Liver (tissue), 3 donors: ENCODE measurements around the gene ZIC1.

Experiments
- HNF4A ChIP-seq, 2 donors: conservative IDR thresholded peaks; 2 replicates each; pipeline ENCODE4 v1.6.1; 2016; ENCODE audit warnings: antibody characterized with exemption in 2 of 2, mild to moderate bottlenecking in 2 of 2
- JUND ChIP-seq, 2 donors: IDR thresholded peaks; 2 replicates each; pipeline ENCODE4 v1.6.1; 2016; ENCODE audit warnings: antibody characterized with exemption in 2 of 2
- MAX ChIP-seq: IDR thresholded peaks from 2 replicates; pipeline ENCODE4 v1.6.1; 2016; ENCODE audit warnings: antibody characterized with exemption
- NR2F2 ChIP-seq: IDR thresholded peaks from 2 replicates; pipeline ENCODE4 v1.6.1; 2016; ENCODE audit warnings: antibody characterized with exemption
- RAD21 ChIP-seq, 2 donors: IDR thresholded peaks; 2 replicates each; pipeline ENCODE4 v1.6.1; 2016; ENCODE audit warnings: antibody characterized with exemption in 2 of 2, mild to moderate bottlenecking in 2 of 2
- TAF1 ChIP-seq: conservative IDR thresholded peaks from 2 replicates; pipeline ENCODE4 v1.6.1; 2016; ENCODE audit warnings: antibody characterized with exemption, mild to moderate bottlenecking
- TF ChIP-seq, protein P1 (sequence below): fragments of 150-350 bp; IDR thresholded peaks from 2 replicates; pipeline ENCODE4 v1.5.1; 2017; ENCODE audit warnings: improper control_type of control experiment, low read depth, low read length; ENCODE audit not compliant: missing input control
- TF ChIP-seq, protein P2 (sequence below): IDR thresholded peaks from 2 replicates; pipeline ENCODE4 v1.6.1; 2016; ENCODE audit warnings: antibody characterized with exemption
- donor health status: healthy.
- donor health status: healthy.

- TF ChIP-seq, protein P1, sequence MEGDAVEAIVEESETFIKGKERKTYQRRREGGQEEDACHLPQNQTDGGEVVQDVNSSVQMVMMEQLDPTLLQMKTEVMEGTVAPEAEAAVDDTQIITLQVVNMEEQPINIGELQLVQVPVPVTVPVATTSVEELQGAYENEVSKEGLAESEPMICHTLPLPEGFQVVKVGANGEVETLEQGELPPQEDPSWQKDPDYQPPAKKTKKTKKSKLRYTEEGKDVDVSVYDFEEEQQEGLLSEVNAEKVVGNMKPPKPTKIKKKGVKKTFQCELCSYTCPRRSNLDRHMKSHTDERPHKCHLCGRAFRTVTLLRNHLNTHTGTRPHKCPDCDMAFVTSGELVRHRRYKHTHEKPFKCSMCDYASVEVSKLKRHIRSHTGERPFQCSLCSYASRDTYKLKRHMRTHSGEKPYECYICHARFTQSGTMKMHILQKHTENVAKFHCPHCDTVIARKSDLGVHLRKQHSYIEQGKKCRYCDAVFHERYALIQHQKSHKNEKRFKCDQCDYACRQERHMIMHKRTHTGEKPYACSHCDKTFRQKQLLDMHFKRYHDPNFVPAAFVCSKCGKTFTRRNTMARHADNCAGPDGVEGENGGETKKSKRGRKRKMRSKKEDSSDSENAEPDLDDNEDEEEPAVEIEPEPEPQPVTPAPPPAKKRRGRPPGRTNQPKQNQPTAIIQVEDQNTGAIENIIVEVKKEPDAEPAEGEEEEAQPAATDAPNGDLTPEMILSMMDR = no peak
- TF ChIP-seq MAX (no peak), JUND (IDR thresholded peaks at IDR 0.05) (no peak), HNF4A (conservative IDR thresholded peaks at IDR 0.05) (no peak), RAD21 (IDR thresholded peaks at IDR 0.05) (no peak), NR2F2 (no peak), TAF1 (no peak)
- TF ChIP-seq, protein P2, sequence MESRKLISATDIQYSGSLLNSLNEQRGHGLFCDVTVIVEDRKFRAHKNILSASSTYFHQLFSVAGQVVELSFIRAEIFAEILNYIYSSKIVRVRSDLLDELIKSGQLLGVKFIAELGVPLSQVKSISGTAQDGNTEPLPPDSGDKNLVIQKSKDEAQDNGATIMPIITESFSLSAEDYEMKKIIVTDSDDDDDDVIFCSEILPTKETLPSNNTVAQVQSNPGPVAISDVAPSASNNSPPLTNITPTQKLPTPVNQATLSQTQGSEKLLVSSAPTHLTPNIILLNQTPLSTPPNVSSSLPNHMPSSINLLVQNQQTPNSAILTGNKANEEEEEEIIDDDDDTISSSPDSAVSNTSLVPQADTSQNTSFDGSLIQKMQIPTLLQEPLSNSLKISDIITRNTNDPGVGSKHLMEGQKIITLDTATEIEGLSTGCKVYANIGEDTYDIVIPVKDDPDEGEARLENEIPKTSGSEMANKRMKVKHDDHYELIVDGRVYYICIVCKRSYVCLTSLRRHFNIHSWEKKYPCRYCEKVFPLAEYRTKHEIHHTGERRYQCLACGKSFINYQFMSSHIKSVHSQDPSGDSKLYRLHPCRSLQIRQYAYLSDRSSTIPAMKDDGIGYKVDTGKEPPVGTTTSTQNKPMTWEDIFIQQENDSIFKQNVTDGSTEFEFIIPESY = no peak
Observed at GRCh38 chr3:147400111-147400510, 9.1 kb upstream of the ZIC1 start.
